ENCODE results near the gene PARP8. TPM values are rescaled to one million over a fixed set of nuclear protein-coding genes. Genes with fewer than 3 reads are reported as not detected.

Gene PARP8
- total and polyA plus RNA-seq, 9 of the 15 experiments (the other 6 are each of a cell fraction or from before 2014, with no cell fraction given): 0.03 to 0.31 TPM; not detected in 7

DNA sequence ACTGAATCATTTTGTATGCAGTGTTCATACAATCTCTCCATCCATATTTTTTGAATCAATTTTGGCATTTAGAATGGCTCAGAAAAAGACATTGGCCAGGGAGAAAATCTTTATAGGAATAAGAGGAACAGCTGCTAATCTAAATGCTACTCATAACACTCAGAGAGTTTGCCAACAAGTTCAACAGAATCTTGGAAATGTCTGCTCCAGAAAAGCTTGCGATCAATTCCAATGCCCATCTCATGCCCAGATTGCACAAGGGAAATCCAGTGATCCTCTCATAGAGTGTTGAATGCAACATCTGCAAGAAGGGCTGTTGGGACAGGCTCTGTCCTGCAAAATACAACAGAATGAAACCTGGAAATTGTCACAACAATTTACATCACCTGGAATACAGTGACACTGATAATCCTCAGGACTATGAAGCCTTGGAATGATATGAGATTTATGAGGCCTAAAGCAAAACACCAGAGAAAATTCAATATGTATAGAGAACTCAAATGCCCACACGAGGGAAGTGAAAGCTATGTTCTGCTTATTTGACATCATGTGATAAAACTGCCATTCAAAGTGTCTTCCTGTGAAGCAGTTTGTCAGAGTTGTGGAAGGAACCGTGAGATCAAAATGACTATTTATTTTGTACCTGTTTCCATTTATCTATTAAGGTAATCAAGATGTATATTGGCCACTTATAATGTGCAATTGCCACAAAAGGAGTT lies 190.1 kb downstream of the PARP8 start:
- Histone ChIP-seq H3K4me1 (replicated peaks in 1 of 2; ENCODE audit: control insufficient read depth in 2 of 2, insufficient read depth in 2 of 2, low read length in 2 of 2) (no peaks in the 10 kb centered on the region), H4K20me1 (replicated peaks; ENCODE audit: control insufficient read depth, insufficient read depth, low read length) (no peaks in the 10 kb centered on the region), H3K27me3 (ENCODE audit: control insufficient read depth in 2 of 2, insufficient read depth in 2 of 2, low read length in 2 of 2) (no peaks in the 10 kb centered on the region), H3K36me3 (ENCODE audit: control insufficient read depth, insufficient read depth, low read length) (no peaks in the 10 kb centered on the region), H3K4me3 (no peak overlapping the region), H3K4me2 (ENCODE audit: insufficient read depth, low read length) (no peak overlapping the region), H3K9me1 (ENCODE audit: control insufficient read depth, insufficient read depth, low read length) (no peaks in the 10 kb centered on the region), H3K27ac (ENCODE audit: extremely low read depth, low read depth, low read length) (no peak overlapping the region), H3K9ac (ENCODE audit: insufficient read depth in 1 of 2, low read depth in 2 of 2, low read length in 2 of 2) (no peak overlapping the region), H3K79me2 (ENCODE audit: control insufficient read depth, insufficient read depth, low read length) (no peaks in the 10 kb centered on the region), H3K9me3 (replicated peaks; ENCODE audit: control insufficient read depth, insufficient read depth, low read depth, low read length) (no peaks in the 10 kb centered on the region; the same call in 1 of the 2 replicates), H2AFZ (ENCODE audit: low read depth, low read length) (no peak overlapping the region)
- in situ Hi-C loops (cut with MboI): no loop called here
- CTCF ChIA-PET (ENCODE audit: low intra/inter-chr PET ratio): no interaction called here
- DNase-seq (ENCODE audit: extremely low read depth in 1 of 4, low spot score in 3 of 4): no peak
- POLR2A ChIA-PET: no interaction called here
- no peak for FAIRE-seq
- WGBS (ENCODE audit: insufficient coverage, low coverage, missing lambda C conversion rate): 0% methylated on average over 3 of the region's 3 CpGs
- no peak for ATAC-seq
- BruUV-seq (replicated peaks): no TSS peak
- intact Hi-C loops (cut with micrococcal nuclease): no loop called here
- TF ChIP-seq ZNF347 (CRISPR knock-in tag; IDR thresholded peaks at IDR 0.05; ENCODE audit: low read depth) (no peak), CSDE1 (IDR thresholded peaks at IDR 0.05) (no peak), TEAD4 (IDR thresholded peaks at IDR 0.05; ENCODE audit: low read length) (no peak), TEAD4 (CRISPR knock-in tag; IDR thresholded peaks at IDR 0.05; ENCODE audit: borderline replicate concordance) (no peak), NFATC3 (IDR thresholded peaks at IDR 0.05) (no peak), PHF8 (IDR thresholded peaks at IDR 0.05; ENCODE audit: borderline replicate concordance, low read length) (no peak), XRCC4 (IDR thresholded peaks at IDR 0.05; ENCODE audit: extremely low read depth, insufficient read depth, insufficient read length) (no peak), NR4A1 (CRISPR knock-in tag; IDR thresholded peaks at IDR 0.05) (no peak), NR4A1 (tag; IDR thresholded peaks at IDR 0.05) (no peak)
- TF ChIP-seq, protein P1, sequence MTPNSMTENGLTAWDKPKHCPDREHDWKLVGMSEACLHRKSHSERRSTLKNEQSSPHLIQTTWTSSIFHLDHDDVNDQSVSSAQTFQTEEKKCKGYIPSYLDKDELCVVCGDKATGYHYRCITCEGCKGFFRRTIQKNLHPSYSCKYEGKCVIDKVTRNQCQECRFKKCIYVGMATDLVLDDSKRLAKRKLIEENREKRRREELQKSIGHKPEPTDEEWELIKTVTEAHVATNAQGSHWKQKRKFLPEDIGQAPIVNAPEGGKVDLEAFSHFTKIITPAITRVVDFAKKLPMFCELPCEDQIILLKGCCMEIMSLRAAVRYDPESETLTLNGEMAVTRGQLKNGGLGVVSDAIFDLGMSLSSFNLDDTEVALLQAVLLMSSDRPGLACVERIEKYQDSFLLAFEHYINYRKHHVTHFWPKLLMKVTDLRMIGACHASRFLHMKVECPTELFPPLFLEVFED (CRISPR knock-in tag; conservative IDR thresholded peaks at IDR 0.05): no peak
- TF ChIP-seq, protein P2, sequence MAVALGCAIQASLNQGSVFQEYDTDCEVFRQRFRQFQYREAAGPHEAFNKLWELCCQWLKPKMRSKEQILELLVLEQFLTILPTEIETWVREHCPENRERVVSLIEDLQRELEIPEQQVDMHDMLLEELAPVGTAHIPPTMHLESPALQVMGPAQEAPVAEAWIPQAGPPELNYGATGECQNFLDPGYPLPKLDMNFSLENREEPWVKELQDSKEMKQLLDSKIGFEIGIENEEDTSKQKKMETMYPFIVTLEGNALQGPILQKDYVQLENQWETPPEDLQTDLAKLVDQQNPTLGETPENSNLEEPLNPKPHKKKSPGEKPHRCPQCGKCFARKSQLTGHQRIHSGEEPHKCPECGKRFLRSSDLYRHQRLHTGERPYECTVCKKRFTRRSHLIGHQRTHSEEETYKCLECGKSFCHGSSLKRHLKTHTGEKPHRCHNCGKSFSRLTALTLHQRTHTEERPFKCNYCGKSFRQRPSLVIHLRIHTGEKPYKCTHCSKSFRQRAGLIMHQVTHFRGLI (CRISPR knock-in tag; IDR thresholded peaks at IDR 0.05): no peak
